ENCODE measurements around the gene NKAIN2. TPM values are rescaled to one million over a fixed set of nuclear protein-coding genes. Genes with fewer than 3 reads are reported as not detected.

The NKAIN2 gene
- total RNA-seq, 1 experiment from 2014 or later = not detected

- H3K9me2 ChIP-seq (ENCODE audit: insufficient read depth) = no peaks in the 10 kb centered on the region
- CTCF ChIA-PET = no interaction called here
- H3K9me3 ChIP-seq (ENCODE audit: control insufficient read depth in 1 of 2, insufficient read depth in 1 of 2, low read depth in 1 of 2, low read length in 2 of 2) = no peaks in the 10 kb centered on the region
- no peak for ATAC-seq
- H2AFZ ChIP-seq (ENCODE audit: low read depth, low read length, poor library complexity, severe bottlenecking) = no peak overlapping the region
- RAD21 ChIA-PET (ENCODE audit: low non-redundant PET in 1 of 2, low total read pairs in 2 of 2, uncharacterized antibody in 2 of 2, unreplicated experiment in 2 of 2) = no interaction called here
- H3K4me1 ChIP-seq (ENCODE audit: control insufficient read depth in 1 of 2, insufficient read depth in 2 of 2, low read length in 2 of 2) = no peaks in the 10 kb centered on the region
- no peaks in the 10 kb centered on the region for H4K20me1 ChIP-seq (ENCODE audit: insufficient read depth)
- intact Hi-C loops (cut with micrococcal nuclease) = no loop called here
- TF ChIP-seq POLR2AphosphoS5 (IDR thresholded peaks at IDR 0.05; ENCODE audit: low read depth, low read length) (no peak), JUND (IDR thresholded peaks at IDR 0.05) (no peak), YY1 (IDR thresholded peaks at IDR 0.05; ENCODE audit: extremely low read depth, insufficient replicate concordance, low read depth, low read length) (no peak), SIN3A (IDR thresholded peaks at IDR 0.05; ENCODE audit: low read depth) (no peak), EZH2phosphoT487 (IDR thresholded peaks at IDR 0.05; ENCODE audit: borderline replicate concordance) (no peak)
- no peak overlapping the region for H3K27ac ChIP-seq (ENCODE audit: low read depth, low read length)
- no peak overlapping the region for H3K9ac ChIP-seq (ENCODE audit: low read length)
- no peaks in the 10 kb centered on the region for H3K36me3 ChIP-seq (ENCODE audit: control insufficient read depth in 1 of 2, insufficient read depth in 2 of 2, low read length in 2 of 2)
- BruUV-seq (replicated peaks) = no TSS peak
- POLR2A ChIA-PET = no interaction called here
- H3K27me3 ChIP-seq (ENCODE audit: insufficient read depth, low read length) = peaks cover 82% of the 10 kb centered on the region
- DNase-seq (ENCODE audit: low read depth, low spot score) = no peak
- H3K79me2 ChIP-seq (ENCODE audit: insufficient read depth, low read length) = no peaks in the 10 kb centered on the region
- no peak overlapping the region for H3K4me2 ChIP-seq (ENCODE audit: low read length)
- H3K4me3 ChIP-seq (replicated peaks in 1 of 2; ENCODE audit: low read depth in 1 of 2, low read length in 2 of 2) = no peak overlapping the region
These were observed 966.3 kb downstream of the NKAIN2 start for GRCh38 chr6:124769811-124770544.

GRCh38 chr6:124770784-124771183 lies 967.1 kb downstream of the NKAIN2 start:
- no peaks in the 10 kb centered on the region for H4K20me1 ChIP-seq (ENCODE audit: insufficient read depth)
- ChIA-PET POLR2A (no interaction called here), CTCF (no interaction called here), RAD21 (ENCODE audit: low non-redundant PET in 1 of 2, low total read pairs in 2 of 2, uncharacterized antibody in 2 of 2, unreplicated experiment in 2 of 2) (no interaction called here)
- H3K9me3 ChIP-seq (ENCODE audit: control insufficient read depth in 1 of 2, insufficient read depth in 1 of 2, low read depth in 1 of 2, low read length in 2 of 2) = no peaks in the 10 kb centered on the region
- no peak overlapping the region for H2AFZ ChIP-seq (ENCODE audit: low read depth, low read length, poor library complexity, severe bottlenecking)
- H3K27ac ChIP-seq (ENCODE audit: low read depth, low read length) = no peak overlapping the region
- no peak overlapping the region for H3K4me3 ChIP-seq (replicated peaks in 1 of 2; ENCODE audit: low read depth in 1 of 2, low read length in 2 of 2)
- H3K9me2 ChIP-seq (ENCODE audit: insufficient read depth) = no peaks in the 10 kb centered on the region
- intact Hi-C loops (cut with micrococcal nuclease) = no loop called here
- no peak for DNase-seq (ENCODE audit: low read depth, low spot score)
- H3K27me3 ChIP-seq (ENCODE audit: insufficient read depth, low read length) = peaks cover 83% of the 10 kb centered on the region
- BruUV-seq (replicated peaks) = no TSS peak
- no peaks in the 10 kb centered on the region for H3K4me1 ChIP-seq (ENCODE audit: control insufficient read depth in 1 of 2, insufficient read depth in 2 of 2, low read length in 2 of 2)
- H3K4me2 ChIP-seq (ENCODE audit: low read length) = no peak overlapping the region
- no peaks in the 10 kb centered on the region for H3K79me2 ChIP-seq (ENCODE audit: insufficient read depth, low read length)
- ATAC-seq = no peak
- no peaks in the 10 kb centered on the region for H3K36me3 ChIP-seq (ENCODE audit: control insufficient read depth in 1 of 2, insufficient read depth in 2 of 2, low read length in 2 of 2)
- no peak overlapping the region for H3K9ac ChIP-seq (ENCODE audit: low read length)
- TF ChIP-seq EZH2phosphoT487 (IDR thresholded peaks at IDR 0.05; ENCODE audit: borderline replicate concordance) (no peak), SRF (IDR thresholded peaks at IDR 0.05; ENCODE audit: low read depth) (no peak), JUND (IDR thresholded peaks at IDR 0.05) (no peak), RAD21 (IDR thresholded peaks at IDR 0.05; ENCODE audit: low read depth) (no peak), CTCF (IDR thresholded peaks at IDR 0.05 in 2 of 3, conservative IDR thresholded peaks at IDR 0.05 in 1 of 3; ENCODE audit: borderline replicate concordance in 1 of 3, insufficient read depth in 1 of 3, low read depth in 2 of 3, low read length in 2 of 3) (no peak), REST (IDR thresholded peaks at IDR 0.05; ENCODE audit: low read depth) (no peak), ATF3 (IDR thresholded peaks at IDR 0.05) (no peak), SIN3A (IDR thresholded peaks at IDR 0.05; ENCODE audit: low read depth) (no peak), ZFX (IDR thresholded peaks at IDR 0.05) (no peak), CBX3 (IDR thresholded peaks at IDR 0.05; ENCODE audit: low read depth) (no peak), EGR1 (IDR thresholded peaks at IDR 0.05; ENCODE audit: low read depth) (no peak), TCF7L2 (IDR thresholded peaks at IDR 0.05; ENCODE audit: borderline replicate concordance, extremely low read depth, insufficient read depth, insufficient read length) (no peak), POLR2AphosphoS5 (IDR thresholded peaks at IDR 0.05; ENCODE audit: low read depth, low read length) (no peak), POLR2A (IDR thresholded peaks at IDR 0.05; ENCODE audit: borderline replicate concordance, extremely low read depth, insufficient read depth, insufficient read length) (no peak)
